Measurements from ENCODE around the gene ASCC1. TPM values are rescaled to one million over a fixed set of nuclear protein-coding genes. Genes with fewer than 3 reads are reported as not detected.

ASCC1 gene
- total RNA-seq, 6 experiments from 2014 or later: 21.0 to 29.6 (median 25.3) TPM

GRCh38 chr10:72176701-72177100 lies 39.4 kb downstream of the ASCC1 start:
- peaks cover under 1% of the 10 kb centered on the region; the same call in 1 of the 2 replicates for H3K36me3 Mint-ChIP-seq (ENCODE audit: low read depth)

GRCh38 chr10:72175149-72175548 lies 40.9 kb downstream of the ASCC1 start:
- Mint-ChIP-seq H3K4me1 (ENCODE audit: low read depth) (peaks cover 18% of the 10 kb centered on the region), H3K4me3 (no peak overlapping the region), H3K27me3 (ENCODE audit: insufficient read depth) (no peaks in the 10 kb centered on the region), H3K36me3 (ENCODE audit: low read depth) (no peaks in the 10 kb centered on the region; the same call in 1 of the 2 replicates), H3K9me3 (no peaks in the 10 kb centered on the region), H3K27ac (no peak overlapping the region)
- no peak for TF ChIP-seq CTCF (IDR thresholded peaks at IDR 0.05)
- DNase-seq: peak; percentile 59

More at GRCh38 chr10:72176701-72177100, 39.4 kb downstream of the ASCC1 start:
- Mint-ChIP-seq H3K27ac (no peak overlapping the region), H3K27me3 (ENCODE audit: insufficient read depth) (no peaks in the 10 kb centered on the region), H3K4me1 (ENCODE audit: low read depth) (peaks cover 3% of the 10 kb centered on the region), H3K4me3 (no peak overlapping the region), H3K9me3 (no peaks in the 10 kb centered on the region)
- no peak for DNase-seq
- no peak for TF ChIP-seq CTCF (IDR thresholded peaks at IDR 0.05)

- Mint-ChIP-seq H3K9me3 (no peaks in the 10 kb centered on the region), H3K27me3 (ENCODE audit: insufficient read depth) (no peaks in the 10 kb centered on the region), H3K4me1 (ENCODE audit: low read depth) (peaks cover 26% of the 10 kb centered on the region), H3K36me3 (ENCODE audit: low read depth) (no peaks in the 10 kb centered on the region; the same call in 1 of the 2 replicates), H3K27ac (peak overlapping the region; percentile 57), H3K4me3 (no peak overlapping the region)
- DNase-seq: no peak
- TF ChIP-seq CTCF (IDR thresholded peaks at IDR 0.05): no peak
These were observed 41.8 kb downstream of the ASCC1 start for GRCh38 chr10:72174297-72174662.

GRCh38 chr10:72173619-72174296 lies 42.3 kb downstream of the ASCC1 start:
- Mint-ChIP-seq H3K9me3 (no peaks in the 10 kb centered on the region), H3K4me3 (no peak overlapping the region), H3K36me3 (ENCODE audit: low read depth) (no peaks in the 10 kb centered on the region; the same call in 1 of the 2 replicates), H3K27me3 (ENCODE audit: insufficient read depth) (no peaks in the 10 kb centered on the region), H3K27ac (peak overlapping the region; percentile 57), H3K4me1 (ENCODE audit: low read depth) (peaks cover 27% of the 10 kb centered on the region)
- no peak for TF ChIP-seq CTCF (IDR thresholded peaks at IDR 0.05)
- peak; percentile 26 for DNase-seq

- Mint-ChIP-seq H3K27ac (peak overlapping the region; percentile 57), H3K9me3 (no peaks in the 10 kb centered on the region), H3K36me3 (ENCODE audit: low read depth) (no peaks in the 10 kb centered on the region; the same call in 1 of the 2 replicates), H3K4me3 (no peak overlapping the region), H3K4me1 (ENCODE audit: low read depth) (peaks cover 27% of the 10 kb centered on the region), H3K27me3 (ENCODE audit: insufficient read depth) (no peaks in the 10 kb centered on the region)
- no peak for TF ChIP-seq CTCF (IDR thresholded peaks at IDR 0.05)
- no peak for DNase-seq
These were observed 42.8 kb downstream of the ASCC1 start for GRCh38 chr10:72173262-72173618.
